CD4-positive, alpha-beta T cell (primary cell): ENCODE measurements around the gene PITPNC1. TPM values are rescaled to one million over a fixed set of nuclear protein-coding genes. Genes with fewer than 3 reads are reported as not detected.
"Not testable (repeated sequence)": the region's sequence is repeated elsewhere in the genome, so short reads cannot be mapped to it uniquely, and the experiment has no call there.

Experiments used
- ATAC-seq: fragments of 200-7000 bp; cut with Tn5 transposase; one replicate; pipeline ENCODE4 v1.10.0; 2022; ENCODE audit warnings: mild to moderate bottlenecking; ENCODE audit not compliant: poor library complexity
- CTCF ChIA-PET: fragments of 350-600 bp; sonication (Branson Sonifier 250); formaldehyde crosslinking; loops from one replicate; lab custom pipeline; 2021; ENCODE audit warnings: antibody characterized with exemption, inconsistent platforms; lab: Charles Lee
- POLR2A ChIA-PET: fragments of 350-600 bp; sonication (Branson Sonifier 250); formaldehyde crosslinking; loops from one replicate; lab custom pipeline; 2021; ENCODE audit warnings: antibody characterized with exemption, inconsistent platforms; lab: Charles Lee
- DNase-seq, 14 experiments: peaks; one replicate each; pipeline ENCODE4 v3.0.0-alpha.2; 2013 to 2020; ENCODE audit warnings: mixed read lengths in 2 of 14
- H3K27ac ChIP-seq, 2 donors: one replicate each; pipeline versions ENCODE4 v1.5.1 to v1.7.0; 2013; ENCODE audit warnings: low read length in 2 of 2, low read depth in 1 of 2, mild to moderate bottlenecking in 1 of 2
- H3K27me3 ChIP-seq, 2 experiments: 1 replicate in 1 of 2; 2 replicates in 1 of 2; pipeline versions ENCODE4 v1.6.1 to v1.7.0; 2013; ENCODE audit warnings: low read length in 2 of 2, control low read depth in 1 of 2, mild to moderate bottlenecking in 1 of 2, moderate library complexity in 1 of 2; ENCODE audit not compliant: insufficient read depth in 2 of 2, control insufficient read depth in 1 of 2
- H3K36me3 ChIP-seq: one replicate; pipeline ENCODE4 v1.6.1; 2013; ENCODE audit warnings: low read length, control low read depth; ENCODE audit not compliant: insufficient read depth
- H3K4me1 ChIP-seq: one replicate; pipeline ENCODE4 v1.6.1; 2013; ENCODE audit warnings: low read length, control low read depth; ENCODE audit not compliant: insufficient read depth
- H3K4me3 ChIP-seq: one replicate; pipeline ENCODE4 v1.5.1; 2013; ENCODE audit warnings: mild to moderate bottlenecking, low read length, moderate library complexity
- H3K9me3 ChIP-seq, 2 experiments: 1 replicate in 1 of 2; 2 replicates in 1 of 2; pipeline versions ENCODE4 v1.6.1 to v1.7.0; 2013; ENCODE audit warnings: low read length in 2 of 2, mild to moderate bottlenecking in 2 of 2, control low read depth in 1 of 2, moderate library complexity in 1 of 2; ENCODE audit not compliant: control insufficient read depth in 1 of 2, insufficient read depth in 1 of 2
- H3K27ac Mint-ChIP-seq: one replicate; pipeline ENCODE4 v1.8.0; 2020; ENCODE audit warnings: mixed read lengths
- H3K27me3 Mint-ChIP-seq: one replicate; pipeline ENCODE4 v1.8.0; 2021; ENCODE audit warnings: mixed read lengths
- H3K36me3 Mint-ChIP-seq: one replicate; pipeline ENCODE4 v1.8.0; 2021; ENCODE audit warnings: low read depth, mixed read lengths
- H3K4me1 Mint-ChIP-seq: one replicate; pipeline ENCODE4 v1.8.0; 2021; ENCODE audit warnings: low read depth, mixed read lengths
- H3K4me3 Mint-ChIP-seq: one replicate; pipeline ENCODE4 v1.8.0; 2020; ENCODE audit warnings: mild to moderate bottlenecking, mixed read lengths
- H3K9me3 Mint-ChIP-seq: one replicate; pipeline ENCODE4 v1.8.0; 2020; ENCODE audit warnings: mixed read lengths
- intact Hi-C, 2 experiments: fragments of 100-400 bp; cut with DNase I in 1 of 2; cut with micrococcal nuclease in 1 of 2; formaldehyde crosslinking; loops; one replicate each; pipeline versions ENCODE4 v1.15.1 to v1.9.0; 2023 to 2025; cut with DNase I, micrococcal nuclease
- total RNA-seq, 174 experiments: library from RNA in 2 of 174; stranded (reverse) in 2 of 174; gene quantifications; one replicate each; pipeline ENCODE4 v1.2.3 and lab custom pipeline; 2021 to 2026
- TF ChIP-seq, protein P1 (sequence below): fragments of 200-600 bp; IDR thresholded peaks from one replicate; pipeline ENCODE4 v1.8.0; 2022; ENCODE audit warnings: antibody characterized with exemption, mild to moderate bottlenecking

PITPNC1 gene
- total RNA-seq, 2 experiments from 2014 or later = 80.2 to 83.4 TPM

DNA sequence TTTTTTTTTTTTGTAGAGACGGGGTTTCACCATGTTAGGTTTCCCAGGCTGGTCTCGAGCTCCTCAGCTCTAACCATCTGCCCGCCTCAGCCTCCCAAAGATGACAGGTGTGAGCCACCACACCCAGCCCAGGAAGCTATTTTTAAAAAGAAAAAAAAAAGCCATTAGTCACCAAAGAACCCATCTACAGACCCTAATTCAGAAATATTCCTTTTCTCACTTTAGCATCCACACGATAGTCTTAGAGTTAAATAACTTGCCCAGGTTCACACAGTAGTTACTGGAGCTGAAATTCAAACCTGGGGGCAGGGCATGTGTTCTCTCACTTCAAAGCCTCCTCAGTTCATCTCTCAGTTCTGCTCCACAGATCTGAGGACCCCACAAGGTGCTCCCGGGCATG lies 270.4 kb downstream of the PITPNC1 start:
- Histone ChIP-seq H3K9me3 (no peaks in the 10 kb centered on the region), H3K4me1 (peaks cover 2% of the 10 kb centered on the region), H3K27me3 (no peaks in the 10 kb centered on the region), H3K4me3 (no peak overlapping the region), H3K36me3 (peaks cover 28% of the 10 kb centered on the region), H3K27ac (no peak overlapping the region)
- Mint-ChIP-seq H3K27ac (no peak overlapping the region), H3K4me1 (peaks cover 4% of the 10 kb centered on the region), H3K9me3 (no peaks in the 10 kb centered on the region), H3K27me3 (no peaks in the 10 kb centered on the region), H3K36me3 (peaks cover 24% of the 10 kb centered on the region), H3K4me3 (no peak overlapping the region)
- ATAC-seq = no peak
- POLR2A ChIA-PET = no interaction called here
- no peak for DNase-seq
- TF ChIP-seq, protein P1, sequence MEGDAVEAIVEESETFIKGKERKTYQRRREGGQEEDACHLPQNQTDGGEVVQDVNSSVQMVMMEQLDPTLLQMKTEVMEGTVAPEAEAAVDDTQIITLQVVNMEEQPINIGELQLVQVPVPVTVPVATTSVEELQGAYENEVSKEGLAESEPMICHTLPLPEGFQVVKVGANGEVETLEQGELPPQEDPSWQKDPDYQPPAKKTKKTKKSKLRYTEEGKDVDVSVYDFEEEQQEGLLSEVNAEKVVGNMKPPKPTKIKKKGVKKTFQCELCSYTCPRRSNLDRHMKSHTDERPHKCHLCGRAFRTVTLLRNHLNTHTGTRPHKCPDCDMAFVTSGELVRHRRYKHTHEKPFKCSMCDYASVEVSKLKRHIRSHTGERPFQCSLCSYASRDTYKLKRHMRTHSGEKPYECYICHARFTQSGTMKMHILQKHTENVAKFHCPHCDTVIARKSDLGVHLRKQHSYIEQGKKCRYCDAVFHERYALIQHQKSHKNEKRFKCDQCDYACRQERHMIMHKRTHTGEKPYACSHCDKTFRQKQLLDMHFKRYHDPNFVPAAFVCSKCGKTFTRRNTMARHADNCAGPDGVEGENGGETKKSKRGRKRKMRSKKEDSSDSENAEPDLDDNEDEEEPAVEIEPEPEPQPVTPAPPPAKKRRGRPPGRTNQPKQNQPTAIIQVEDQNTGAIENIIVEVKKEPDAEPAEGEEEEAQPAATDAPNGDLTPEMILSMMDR = no peak
- intact Hi-C loops = no loop called here
- CTCF ChIA-PET = no interaction called here

DNA sequence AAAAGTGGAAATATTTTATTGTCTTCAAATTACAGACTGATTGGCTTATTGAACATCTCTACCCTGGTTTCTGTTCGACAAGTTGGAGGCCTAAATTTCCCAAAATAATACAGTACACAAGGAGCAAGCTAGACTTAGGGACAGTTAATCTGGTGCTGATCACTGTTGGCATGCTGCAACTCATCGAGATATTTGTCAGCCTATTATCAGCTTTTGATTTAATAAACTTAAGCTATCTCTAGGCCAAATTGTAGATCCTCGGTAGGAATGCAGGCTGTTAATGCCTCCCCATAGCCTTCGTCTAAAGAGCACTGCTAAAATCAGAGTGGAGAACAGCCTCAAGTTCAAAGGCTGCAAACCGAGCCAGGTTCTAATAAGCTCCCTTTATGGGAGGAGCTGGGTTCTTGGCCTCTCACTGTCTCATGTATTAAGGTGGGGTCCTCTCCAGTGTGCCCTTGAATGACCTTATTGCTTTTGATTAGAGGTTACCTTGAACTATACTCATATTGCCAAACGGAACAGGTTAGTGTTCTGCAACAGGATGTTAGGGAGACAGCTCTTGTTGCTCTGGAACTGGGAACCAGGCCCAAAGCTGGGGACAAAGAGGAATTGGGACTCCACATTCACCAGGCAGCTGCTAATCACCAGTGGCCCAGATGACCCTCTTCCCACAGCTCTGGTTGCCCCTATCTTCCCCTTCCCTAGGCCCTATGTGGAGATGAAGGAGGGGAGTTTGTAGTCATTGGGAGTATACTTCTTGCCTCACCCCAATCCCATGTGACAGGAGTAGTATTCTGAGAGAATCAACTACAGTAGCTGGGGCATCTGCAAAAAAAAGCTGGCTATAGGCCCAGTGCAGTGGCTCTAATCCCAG lies 271.2 kb downstream of the PITPNC1 start:
- peaks cover 4% of the 10 kb centered on the region for H3K4me1 Mint-ChIP-seq
- no peaks in the 10 kb centered on the region for H3K9me3 ChIP-seq
- POLR2A ChIA-PET = interaction anchor here (1.1 to 1.5 kb wide), 2 partner anchors 79 to 272 kb away, joined by 3 read pairs; no protein-coding TSS in a partner anchor
- peaks cover 27% of the 10 kb centered on the region for H3K36me3 Mint-ChIP-seq
- H3K27ac ChIP-seq = no peak overlapping the region
- TF ChIP-seq, protein P1 = no peak
- peaks cover 33% of the 10 kb centered on the region for H3K36me3 ChIP-seq
- no peak overlapping the region for H3K4me3 ChIP-seq
- DNase-seq (no peak), ATAC-seq (no peak)
- H3K4me1 ChIP-seq = peaks cover 2% of the 10 kb centered on the region
- H3K9me3 Mint-ChIP-seq = no peaks in the 10 kb centered on the region
- CTCF ChIA-PET = no interaction called here
- no peak overlapping the region for H3K27ac Mint-ChIP-seq
- H3K4me3 Mint-ChIP-seq = no peak overlapping the region
- H3K27me3 Mint-ChIP-seq = no peaks in the 10 kb centered on the region
- intact Hi-C loops = no loop called here
- H3K27me3 ChIP-seq = no peaks in the 10 kb centered on the region

DNA sequence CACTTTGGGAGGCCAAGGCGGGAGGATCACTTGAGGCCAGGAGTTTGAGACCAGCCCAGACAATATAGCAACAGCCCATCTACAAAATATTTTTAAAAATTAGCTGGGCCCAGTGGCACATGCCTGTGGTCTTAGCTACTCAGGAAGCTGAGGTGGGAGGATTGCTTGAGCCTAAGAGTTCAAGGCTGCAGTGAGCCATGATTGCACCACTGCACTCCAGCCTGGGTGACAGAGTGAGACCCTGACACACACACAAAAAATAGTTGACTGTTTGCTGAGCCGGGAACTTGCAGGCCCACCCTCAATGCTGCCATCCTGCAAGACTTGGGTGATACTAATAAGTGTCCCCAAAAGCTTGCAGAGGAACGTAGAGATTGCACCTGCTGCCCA lies 271.8 kb downstream of the PITPNC1 start:
- H3K4me1 ChIP-seq, intact Hi-C loops, H3K27ac Mint-ChIP-seq, H3K9me3 ChIP-seq, DNase-seq, H3K4me1 Mint-ChIP-seq, H3K27me3 ChIP-seq, CTCF ChIA-PET, H3K27ac ChIP-seq, ATAC-seq, H3K9me3 Mint-ChIP-seq, H3K4me3 Mint-ChIP-seq, H3K4me3 ChIP-seq, H3K27me3 Mint-ChIP-seq: not testable (repeated sequence)
- H3K36me3 ChIP-seq = peaks cover 34% of the 10 kb centered on the region
- peaks cover 27% of the 10 kb centered on the region for H3K36me3 Mint-ChIP-seq
- POLR2A ChIA-PET = interaction anchor here (1.1 to 1.5 kb wide), 2 partner anchors 79 to 273 kb away, joined by 3 read pairs; no protein-coding TSS in a partner anchor
